Myocyte (in vitro differentiated cells): ENCODE data around the gene PADI3. TPM values are rescaled to one million over a fixed set of nuclear protein-coding genes. Genes with fewer than 3 reads are reported as not detected.

Experiments used
- DNase-seq: peaks from one replicate; pipeline ENCODE4 v3.0.0-alpha.2; 2012; ENCODE audit warnings: low read depth
- microRNA-seq: library from miRNA; unstranded; fragments of <30 nt; microRNA quantifications from one replicate; pipeline ENCODE4, GENCODE V29; 2016
- total RNA-seq: library from RNA; depleted of rRNA; stranded (reverse); fragments of >200 nt; gene quantifications from 2 replicates; pipeline ENCODE4 v1.2.3, GENCODE V29; 2014

Gene PADI3
- total RNA-seq, 1 donor from 2014 or later = not detected

- no peak for DNase-seq
These were observed 80.0 kb downstream of the PADI3 start for GRCh38 chr1:17328855-17329254.

GRCh38 chr1:17329610-17330009 is 80.7 kb downstream of the PADI3 start:
- DNase-seq = no peak

GRCh38 chr1:17330856-17331255 is 82.0 kb downstream of the PADI3 start:
- no peak for DNase-seq

- DNase-seq = no peak
These were observed 84.2 kb downstream of the PADI3 start for GRCh38 chr1:17333081-17333480.

Small RNA genes lying within 50 kb of the gene (microRNA-seq; reads per million reads assigned to microRNA genes)
- gene MIR3972 = not detected

Other genes with a start within 250 kb of the PADI3 start
- gene ATP13A2, start 237.2 kb upstream of the PADI3 start, total RNA-seq = 25.7 and 28.6 TPM in 2 replicates
- 165 and 183 TPM in 2 replicates for gene SDHB, start 195.1 kb upstream of the PADI3 start, total RNA-seq
- gene PADI2, start 129.6 kb upstream of the PADI3 start, total RNA-seq = 352 and 536 TPM in 2 replicates
- 0.24 and 0.31 TPM in 2 replicates for gene PADI1, start 44.0 kb upstream of the PADI3 start, total RNA-seq
- not detected in 2 replicates for gene PADI4, start 59.1 kb downstream of the PADI3 start, total RNA-seq
- gene PADI6, start 123.1 kb downstream of the PADI3 start, total RNA-seq = not detected in 2 replicates
- 29.9 and 32.2 TPM in 2 replicates for gene RCC2, start 190.6 kb downstream of the PADI3 start, total RNA-seq